ENCODE data around the gene PDCD2. TPM values are rescaled to one million over a fixed set of nuclear protein-coding genes. Genes with fewer than 3 reads are reported as not detected.

The PDCD2 gene
- total and polyA plus RNA-seq, 9 of the 15 experiments (the other 6 are each of a cell fraction or from before 2014, with no cell fraction given): 67.3 to 430 (median 318) TPM

GRCh38 chr6:170529839-170530469, 54.5 kb downstream of the PDCD2 start (continued):
- TF ChIP-seq CTCFL (IDR thresholded peaks at IDR 0.05; ENCODE audit: borderline replicate concordance, insufficient read depth, low read depth, low read length, poor library complexity, severe bottlenecking) (peak; percentile 23), HINFP (tag; conservative IDR thresholded peaks at IDR 0.05; ENCODE audit: low read depth) (no peak), CBX3 (IDR thresholded peaks at IDR 0.05; ENCODE audit: borderline replicate concordance in 1 of 2, low read length in 2 of 2) (no peak), ZNF830 (CRISPR knock-in tag; IDR thresholded peaks at IDR 0.05) (no peak), ZNF695 (CRISPR knock-in tag; IDR thresholded peaks at IDR 0.05) (no peak), U2AF2 (optimal IDR thresholded peaks at IDR 0.05; ENCODE audit: low read depth, low read length) (no peak), STAG1 (CRISPR knock-in tag; IDR thresholded peaks at IDR 0.05; ENCODE audit: borderline replicate concordance) (peak; percentile 83; the same call in 1 of the 2 replicates), KAT8 (IDR thresholded peaks at IDR 0.05; ENCODE audit: low read depth) (no peak), CBFA2T3 (IDR thresholded peaks at IDR 0.05) (no peak), MTA1 (IDR thresholded peaks at IDR 0.05; ENCODE audit: borderline replicate concordance) (no peak), FOS (IDR thresholded peaks at IDR 0.05; ENCODE audit: extremely low read depth, insufficient read length) (no peak), PHB2 (IDR thresholded peaks at IDR 0.05; ENCODE audit: low read depth) (no peak), NCOA4 (IDR thresholded peaks at IDR 0.05; ENCODE audit: partially characterized antibody) (no peak), ZNF41 (CRISPR knock-in tag; conservative IDR thresholded peaks at IDR 0.05) (no peak), DMBX1 (CRISPR knock-in tag; IDR thresholded peaks at IDR 0.05; ENCODE audit: borderline replicate concordance) (no peak), BDP1 (IDR thresholded peaks at IDR 0.05; ENCODE audit: insufficient read depth, insufficient read length) (no peak), SOX6 (IDR thresholded peaks at IDR 0.05) (no peak), ZNF3 (CRISPR knock-in tag; IDR thresholded peaks at IDR 0.05) (no peak), BRF1 (IDR thresholded peaks at IDR 0.05; ENCODE audit: borderline replicate concordance, extremely low read depth, insufficient read length) (no peak), ZNF174 (CRISPR knock-in tag; IDR thresholded peaks at IDR 0.05) (no peak), ETV1 (tag; conservative IDR thresholded peaks at IDR 0.05; ENCODE audit: low read depth) (no peak), MYNN (IDR thresholded peaks at IDR 0.05) (no peak), MYNN (CRISPR knock-in tag; IDR thresholded peaks at IDR 0.05) (no peak), ZNF347 (CRISPR knock-in tag; IDR thresholded peaks at IDR 0.05; ENCODE audit: low read depth) (no peak), RFX7 (CRISPR knock-in tag; IDR thresholded peaks at IDR 0.05) (no peak), RUNX1 (IDR thresholded peaks at IDR 0.05; ENCODE audit: low read depth) (no peak), RBM39 (optimal IDR thresholded peaks at IDR 0.05; ENCODE audit: low read depth, low read length) (no peak), CEBPB (tag; IDR thresholded peaks at IDR 0.05) (no peak), KDM4B (IDR thresholded peaks at IDR 0.05; ENCODE audit: borderline replicate concordance in 2 of 2, low read depth in 1 of 2) (no peak)

All from K562 (cell line).